H1 (cell line): ENCODE results near the gene SMLR1. TPM values are rescaled to one million over a fixed set of nuclear protein-coding genes. Genes with fewer than 3 reads are reported as not detected.

Experiments
- CHD1 ChIP-seq: IDR thresholded peaks from 2 replicates; pipeline ENCODE4 v1.6.1; 2012; ENCODE audit warnings: low read depth, low read length, improper control_type of control experiment
- EGR1 ChIP-seq: IDR thresholded peaks from 2 replicates; pipeline ENCODE4 v1.6.1; 2011; ENCODE audit warnings: low read depth, low read length, borderline replicate concordance
- HDAC2 ChIP-seq, 2 experiments: fragments of 300-600 bp in 1 of 2; sonication (generic) in 1 of 2; IDR thresholded peaks; 2 replicates each; pipeline ENCODE4 v1.6.1; 2011 to 2012; ENCODE audit warnings: low read depth in 2 of 2, low read length in 2 of 2, mild to moderate bottlenecking in 2 of 2, moderate library complexity in 2 of 2, borderline replicate concordance in 1 of 2, inconsistent platforms in 1 of 2
- JUND ChIP-seq: IDR thresholded peaks from 2 replicates; pipeline ENCODE4 v1.6.1; 2011; ENCODE audit warnings: mild to moderate bottlenecking, improper control_type of control experiment, low read length
- MAX ChIP-seq: IDR thresholded peaks from 2 replicates; pipeline ENCODE4 v1.6.1; 2012; ENCODE audit warnings: inconsistent platforms
- RXRA ChIP-seq: IDR thresholded peaks from 2 replicates; pipeline ENCODE4 v1.6.1; 2011; ENCODE audit warnings: low read depth, mild to moderate bottlenecking, low read length, moderate library complexity; ENCODE audit not compliant: insufficient read depth
- SAP30 ChIP-seq: fragments of 300-600 bp; sonication (generic); IDR thresholded peaks from 2 replicates; pipeline ENCODE4 v1.7.1; 2012; ENCODE audit warnings: low read length, moderate library complexity, mild to moderate bottlenecking, inconsistent platforms; ENCODE audit not compliant: insufficient read depth, insufficient replicate concordance
- polyA plus RNA-seq, 7 experiments: library from polyadenylated mRNA; depleted of rRNA in 3 of 7; stranded (reverse) in 5 of 7; unstranded in 2 of 7; fragments of >200 nt in 5 of 7; fragments of 200-250 nt in 2 of 7; gene quantifications; 1 replicate in 5 of 7; 2 replicates in 1 of 7; 4 replicates in 1 of 7; pipeline versions ENCODE4 v1.2.1 to v1.2.3, GENCODE V29; 2011 to 2013; ENCODE audit warnings: missing spikeins in 2 of 7, mixed read lengths in 2 of 7
- total RNA-seq: library from RNA; stranded (reverse); fragmentation: NEBNext Ultra II Directional; extraction: Animal tissue kit (Norgen Biotek cat#: 25700); gene quantifications from 2 replicates; pipeline ENCODE4 v1.2.1, GENCODE V29; 2021

The SMLR1 gene
- total and polyA plus RNA-seq, 2 of the 8 experiments (the other 6 are each of a cell fraction or from before 2014, with no cell fraction given) = not detected

DNA sequence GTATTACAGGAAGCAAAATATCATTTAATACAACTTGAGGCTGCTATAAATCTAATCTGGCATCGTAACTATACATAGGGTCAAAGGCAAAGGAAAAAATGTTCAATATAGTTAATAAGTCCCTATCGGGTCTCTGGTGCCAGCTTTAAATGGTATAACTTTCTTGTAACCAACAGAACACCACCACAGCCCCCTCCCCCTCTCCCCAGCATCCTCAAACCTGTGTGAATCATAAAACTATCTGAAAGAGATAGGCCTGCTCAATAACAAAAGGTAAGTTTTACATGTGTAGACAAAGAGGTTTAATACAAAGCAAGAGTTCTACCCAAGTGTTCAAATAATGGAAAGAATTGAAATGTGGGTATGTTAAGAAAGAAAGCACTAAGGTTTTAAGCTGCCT is 12.2 kb downstream of the SMLR1 start (continued):
- TF ChIP-seq HDAC2 (IDR thresholded peaks at IDR 0.05; ENCODE audit: borderline replicate concordance in 1 of 2, low read depth in 2 of 2, low read length in 2 of 2) (no peak), CHD1 (no peak), MAX (no peak), RXRA (no peak), EGR1 (no peak), SAP30 (no peak), JUND (no peak)
- TF ChIP-seq, all 59 proteins: peak for 0
